WTC11 (cell line): Measurements from ENCODE around the gene CUTA. TPM values are rescaled to one million over a fixed set of nuclear protein-coding genes. Genes with fewer than 3 reads are reported as not detected.

Experiments used
- ATAC-seq: fragments of 200-7000 bp; cut with Tn5 transposase; 2 replicates; pipeline ENCODE4 v1.10.0; 2021; ENCODE audit warnings: mild to moderate bottlenecking, moderate library complexity
- CTCF ChIA-PET: fragments of 300-600 bp; sonication (Branson Sonifier 250); formaldehyde crosslinking; loops from one replicate; lab custom pipeline; 2021; ENCODE audit warnings: antibody characterized with exemption; lab: Charles Lee
- POLR2A ChIA-PET: fragments of 350-600 bp; sonication (Branson Sonifier 250); formaldehyde crosslinking; loops from one replicate; lab custom pipeline; 2021; ENCODE audit warnings: antibody characterized with exemption; lab: Charles Lee
- DNase-seq: peaks from one replicate; pipeline ENCODE4 v3.0.0; 2021; ENCODE audit warnings: low spot score
- H3K27ac Mint-ChIP-seq: 2 replicates; pipeline ENCODE4 v1.8.0; 2021; ENCODE audit warnings: mixed read lengths
- H3K27me3 Mint-ChIP-seq: 2 replicates; pipeline ENCODE4 v1.8.0; 2021; ENCODE audit warnings: low read depth, mild to moderate bottlenecking, moderate library complexity, mixed read lengths
- H3K36me3 Mint-ChIP-seq: 2 replicates; pipeline ENCODE4 v1.8.0; 2021; ENCODE audit warnings: mixed read lengths
- H3K4me1 Mint-ChIP-seq: 2 replicates; pipeline ENCODE4 v1.8.0; 2022; ENCODE audit warnings: mixed read lengths
- H3K4me3 Mint-ChIP-seq: 2 replicates; pipeline ENCODE4 v1.8.0; 2021; ENCODE audit warnings: mild to moderate bottlenecking, moderate library complexity, mixed read lengths
- H3K9me3 Mint-ChIP-seq: 2 replicates; pipeline ENCODE4 v1.8.0; 2021; ENCODE audit warnings: mixed read lengths
- ATF1 ChIP-seq: sonication (generic); formaldehyde crosslinking; IDR thresholded peaks from 2 replicates; pipeline ENCODE4 v1.8.1; 2023; ENCODE audit warnings: mild to moderate bottlenecking, moderate library complexity, missing genetic modification reagents
- CBFB ChIP-seq: sonication (generic); formaldehyde crosslinking; IDR thresholded peaks from 2 replicates; pipeline ENCODE4 v1.8.1; 2022; ENCODE audit warnings: mild to moderate bottlenecking, low read depth, missing genetic modification reagents
- CREB1 ChIP-seq: sonication (generic); formaldehyde crosslinking; IDR thresholded peaks from 2 replicates; pipeline ENCODE4 v1.8.0; 2023; ENCODE audit warnings: mild to moderate bottlenecking, missing genetic modification reagents
- CREM ChIP-seq: sonication (generic); formaldehyde crosslinking; IDR thresholded peaks from 2 replicates; pipeline ENCODE4 v1.8.1; 2022; ENCODE audit warnings: mild to moderate bottlenecking, missing genetic modification reagents, moderate library complexity
- GABPB1 ChIP-seq: sonication (generic); formaldehyde crosslinking; IDR thresholded peaks from 2 replicates; pipeline ENCODE4 v1.8.1; 2023; ENCODE audit warnings: mild to moderate bottlenecking, missing genetic modification reagents
- GRHL2 ChIP-seq: fragments of 250-450 bp; sonication (Bioruptor Pico); IDR thresholded peaks from 2 replicates; pipeline ENCODE4 v1.8.0; 2022; ENCODE audit warnings: mild to moderate bottlenecking, moderate library complexity; ENCODE audit not compliant: insufficient replicate concordance, severe bottlenecking
- NR1H2 ChIP-seq: sonication (generic); formaldehyde crosslinking; IDR thresholded peaks from 2 replicates; pipeline ENCODE4 v1.9.0; 2021; ENCODE audit warnings: mild to moderate bottlenecking, moderate library complexity, missing genetic modification reagents
- ZNF121 ChIP-seq: sonication (generic); formaldehyde crosslinking; IDR thresholded peaks from 2 replicates; pipeline ENCODE4 v1.8.0; 2023; ENCODE audit warnings: missing genetic modification reagents
- ZNF138 ChIP-seq: sonication (generic); formaldehyde crosslinking; conservative IDR thresholded peaks from 2 replicates; pipeline ENCODE4 v1.8.1; 2022; ENCODE audit warnings: mild to moderate bottlenecking, moderate library complexity, missing genetic modification reagents
- ZNF317 ChIP-seq: sonication (generic); formaldehyde crosslinking; IDR thresholded peaks from 2 replicates; pipeline ENCODE4 v1.8.1; 2023; ENCODE audit warnings: low read depth, mild to moderate bottlenecking, moderate library complexity, missing genetic modification reagents, borderline replicate concordance
- total RNA-seq: library from RNA; stranded (reverse); gene quantifications from 3 replicates; pipeline ENCODE4 v1.2.3, GENCODE V29; 2021
- TF ChIP-seq, protein P1 (sequence below): fragments of 250-450 bp; sonication (Bioruptor Pico); IDR thresholded peaks from 2 replicates; pipeline ENCODE4 v1.9.0; 2021; ENCODE audit warnings: mild to moderate bottlenecking
- TF ChIP-seq, protein P2 (sequence below): sonication (generic); formaldehyde crosslinking; IDR thresholded peaks from 2 replicates; pipeline ENCODE4 v1.8.1; 2023; ENCODE audit warnings: mild to moderate bottlenecking, missing genetic modification reagents
- TF ChIP-seq, protein P3 (sequence below): sonication (generic); formaldehyde crosslinking; IDR thresholded peaks from 2 replicates; pipeline ENCODE4 v1.8.1; 2022; ENCODE audit warnings: missing genetic modification reagents, borderline replicate concordance
- TF ChIP-seq, protein P4 (sequence below): fragments of 250-450 bp; sonication (Bioruptor Pico); IDR thresholded peaks from 2 replicates; pipeline ENCODE4 v1.9.0; 2021; ENCODE audit warnings: moderate library complexity, mild to moderate bottlenecking, inconsistent platforms, borderline replicate concordance
- TF ChIP-seq, protein P5 (sequence below): sonication (generic); formaldehyde crosslinking; IDR thresholded peaks from 2 replicates; pipeline ENCODE4 v1.8.0; 2023; ENCODE audit warnings: missing genetic modification reagents
- TF ChIP-seq, protein P6 (sequence below): sonication (generic); formaldehyde crosslinking; IDR thresholded peaks from 2 replicates; pipeline ENCODE4 v1.8.1; 2022; ENCODE audit warnings: mild to moderate bottlenecking, missing genetic modification reagents, moderate library complexity, borderline replicate concordance
- TF ChIP-seq, protein P7 (sequence below): sonication (generic); formaldehyde crosslinking; IDR thresholded peaks from 2 replicates; pipeline ENCODE4 v1.8.1; 2023; ENCODE audit warnings: mild to moderate bottlenecking, missing genetic modification reagents, moderate library complexity
- TF ChIP-seq, protein P8 (sequence below): sonication (generic); formaldehyde crosslinking; IDR thresholded peaks from 2 replicates; pipeline ENCODE4 v1.8.1; 2022; ENCODE audit warnings: mild to moderate bottlenecking, moderate library complexity, missing genetic modification reagents
- TF ChIP-seq, protein P9 (sequence below): sonication (generic); formaldehyde crosslinking; IDR thresholded peaks from 2 replicates; pipeline ENCODE4 v1.8.1; 2022; ENCODE audit warnings: low read depth, missing genetic modification reagents, borderline replicate concordance

CUTA gene
- total RNA-seq, 1 experiment from 2014 or later = 247 TPM

DNA sequence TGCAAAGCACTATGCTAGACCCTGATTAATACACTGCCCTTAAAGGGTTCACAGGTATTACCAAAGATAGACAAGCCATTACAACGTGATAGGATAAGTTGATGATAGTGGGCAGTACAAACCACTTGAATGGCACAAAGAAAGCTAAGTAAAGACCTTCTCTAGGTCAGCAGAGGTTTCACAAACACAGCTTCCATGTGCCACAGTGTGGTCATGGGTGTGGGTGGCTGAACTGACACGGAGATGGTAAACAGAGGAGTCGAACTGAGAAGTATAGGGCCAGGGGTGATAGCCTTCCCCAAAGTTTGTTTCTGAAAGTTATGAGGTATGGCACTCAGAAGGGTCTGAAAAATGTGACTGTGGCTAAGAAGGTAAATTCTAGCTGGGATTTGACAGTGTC lies 40.8 kb upstream of the CUTA start:
- Mint-ChIP-seq H3K36me3 (peaks cover 19% of the 10 kb centered on the region), H3K27ac (no peak overlapping the region; the same call in 1 of the 2 replicates), H3K4me1 (peaks cover 10% of the 10 kb centered on the region), H3K4me3 (no peak overlapping the region), H3K9me3 (0 out of 2 replicates have a peak, but pooled peaks cover 3% of the 10 kb centered on the region), H3K27me3 (peaks cover 26% of the 10 kb centered on the region)
- ATAC-seq (no peak), DNase-seq (no peak)
- CTCF ChIA-PET = interaction anchor here (0.6 kb wide), 1 partner anchor 32 kb away, joined by 3 read pairs; no protein-coding TSS in a partner anchor
- POLR2A ChIA-PET = no interaction called here
- TF ChIP-seq CBFB (CRISPR knock-in tag) = no peak
- no peak for TF ChIP-seq ZNF317
- no peak for TF ChIP-seq GRHL2 (CRISPR knock-in tag)
- TF ChIP-seq, protein P1, sequence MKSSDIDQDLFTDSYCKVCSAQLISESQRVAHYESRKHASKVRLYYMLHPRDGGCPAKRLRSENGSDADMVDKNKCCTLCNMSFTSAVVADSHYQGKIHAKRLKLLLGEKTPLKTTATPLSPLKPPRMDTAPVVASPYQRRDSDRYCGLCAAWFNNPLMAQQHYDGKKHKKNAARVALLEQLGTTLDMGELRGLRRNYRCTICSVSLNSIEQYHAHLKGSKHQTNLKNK (CRISPR knock-in tag) = no peak
- no peak for TF ChIP-seq ZNF121 (CRISPR knock-in tag)
- TF ChIP-seq, protein P2, sequence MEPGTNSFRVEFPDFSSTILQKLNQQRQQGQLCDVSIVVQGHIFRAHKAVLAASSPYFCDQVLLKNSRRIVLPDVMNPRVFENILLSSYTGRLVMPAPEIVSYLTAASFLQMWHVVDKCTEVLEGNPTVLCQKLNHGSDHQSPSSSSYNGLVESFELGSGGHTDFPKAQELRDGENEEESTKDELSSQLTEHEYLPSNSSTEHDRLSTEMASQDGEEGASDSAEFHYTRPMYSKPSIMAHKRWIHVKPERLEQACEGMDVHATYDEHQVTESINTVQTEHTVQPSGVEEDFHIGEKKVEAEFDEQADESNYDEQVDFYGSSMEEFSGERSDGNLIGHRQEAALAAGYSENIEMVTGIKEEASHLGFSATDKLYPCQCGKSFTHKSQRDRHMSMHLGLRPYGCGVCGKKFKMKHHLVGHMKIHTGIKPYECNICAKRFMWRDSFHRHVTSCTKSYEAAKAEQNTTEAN (CRISPR knock-in tag) = no peak
- no peak for TF ChIP-seq ATF1 (CRISPR knock-in tag)
- TF ChIP-seq, protein P3, sequence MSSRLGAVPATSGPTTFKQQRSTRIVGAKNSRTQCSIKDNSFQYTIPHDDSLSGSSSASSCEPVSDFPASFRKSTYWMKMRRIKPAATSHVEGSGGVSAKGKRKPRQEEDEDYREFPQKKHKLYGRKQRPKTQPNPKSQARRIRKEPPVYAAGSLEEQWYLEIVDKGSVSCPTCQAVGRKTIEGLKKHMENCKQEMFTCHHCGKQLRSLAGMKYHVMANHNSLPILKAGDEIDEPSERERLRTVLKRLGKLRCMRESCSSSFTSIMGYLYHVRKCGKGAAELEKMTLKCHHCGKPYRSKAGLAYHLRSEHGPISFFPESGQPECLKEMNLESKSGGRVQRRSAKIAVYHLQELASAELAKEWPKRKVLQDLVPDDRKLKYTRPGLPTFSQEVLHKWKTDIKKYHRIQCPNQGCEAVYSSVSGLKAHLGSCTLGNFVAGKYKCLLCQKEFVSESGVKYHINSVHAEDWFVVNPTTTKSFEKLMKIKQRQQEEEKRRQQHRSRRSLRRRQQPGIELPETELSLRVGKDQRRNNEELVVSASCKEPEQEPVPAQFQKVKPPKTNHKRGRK (CRISPR knock-in tag) = no peak
- TF ChIP-seq NR1H2 = no peak
- no peak for TF ChIP-seq CREM (CRISPR knock-in tag)
- TF ChIP-seq, protein P4, sequence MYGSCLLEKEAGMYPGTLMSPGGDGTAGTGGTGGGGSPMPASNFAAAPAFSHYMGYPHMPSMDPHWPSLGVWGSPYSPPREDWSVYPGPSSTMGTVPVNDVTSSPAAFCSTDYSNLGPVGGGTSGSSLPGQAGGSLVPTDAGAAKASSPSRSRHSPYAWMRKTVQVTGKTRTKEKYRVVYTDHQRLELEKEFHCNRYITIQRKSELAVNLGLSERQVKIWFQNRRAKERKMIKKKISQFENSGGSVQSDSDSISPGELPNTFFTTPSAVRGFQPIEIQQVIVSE (CRISPR knock-in tag) = no peak
- TF ChIP-seq, protein P5, sequence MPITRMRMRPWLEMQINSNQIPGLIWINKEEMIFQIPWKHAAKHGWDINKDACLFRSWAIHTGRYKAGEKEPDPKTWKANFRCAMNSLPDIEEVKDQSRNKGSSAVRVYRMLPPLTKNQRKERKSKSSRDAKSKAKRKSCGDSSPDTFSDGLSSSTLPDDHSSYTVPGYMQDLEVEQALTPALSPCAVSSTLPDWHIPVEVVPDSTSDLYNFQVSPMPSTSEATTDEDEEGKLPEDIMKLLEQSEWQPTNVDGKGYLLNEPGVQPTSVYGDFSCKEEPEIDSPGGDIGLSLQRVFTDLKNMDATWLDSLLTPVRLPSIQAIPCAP (CRISPR knock-in tag) = no peak
- TF ChIP-seq, protein P6, sequence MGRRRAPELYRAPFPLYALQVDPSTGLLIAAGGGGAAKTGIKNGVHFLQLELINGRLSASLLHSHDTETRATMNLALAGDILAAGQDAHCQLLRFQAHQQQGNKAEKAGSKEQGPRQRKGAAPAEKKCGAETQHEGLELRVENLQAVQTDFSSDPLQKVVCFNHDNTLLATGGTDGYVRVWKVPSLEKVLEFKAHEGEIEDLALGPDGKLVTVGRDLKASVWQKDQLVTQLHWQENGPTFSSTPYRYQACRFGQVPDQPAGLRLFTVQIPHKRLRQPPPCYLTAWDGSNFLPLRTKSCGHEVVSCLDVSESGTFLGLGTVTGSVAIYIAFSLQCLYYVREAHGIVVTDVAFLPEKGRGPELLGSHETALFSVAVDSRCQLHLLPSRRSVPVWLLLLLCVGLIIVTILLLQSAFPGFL = no peak
- TF ChIP-seq, protein P7, sequence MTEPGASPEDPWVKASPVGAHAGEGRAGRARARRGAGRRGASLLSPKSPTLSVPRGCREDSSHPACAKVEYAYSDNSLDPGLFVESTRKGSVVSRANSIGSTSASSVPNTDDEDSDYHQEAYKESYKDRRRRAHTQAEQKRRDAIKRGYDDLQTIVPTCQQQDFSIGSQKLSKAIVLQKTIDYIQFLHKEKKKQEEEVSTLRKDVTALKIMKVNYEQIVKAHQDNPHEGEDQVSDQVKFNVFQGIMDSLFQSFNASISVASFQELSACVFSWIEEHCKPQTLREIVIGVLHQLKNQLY (CRISPR knock-in tag) = no peak
- no peak for TF ChIP-seq GABPB1 (CRISPR knock-in tag)
- no peak for TF ChIP-seq ZNF138 (CRISPR knock-in tag)
- TF ChIP-seq CREB1 (CRISPR knock-in tag) = no peak
- TF ChIP-seq, protein P8, sequence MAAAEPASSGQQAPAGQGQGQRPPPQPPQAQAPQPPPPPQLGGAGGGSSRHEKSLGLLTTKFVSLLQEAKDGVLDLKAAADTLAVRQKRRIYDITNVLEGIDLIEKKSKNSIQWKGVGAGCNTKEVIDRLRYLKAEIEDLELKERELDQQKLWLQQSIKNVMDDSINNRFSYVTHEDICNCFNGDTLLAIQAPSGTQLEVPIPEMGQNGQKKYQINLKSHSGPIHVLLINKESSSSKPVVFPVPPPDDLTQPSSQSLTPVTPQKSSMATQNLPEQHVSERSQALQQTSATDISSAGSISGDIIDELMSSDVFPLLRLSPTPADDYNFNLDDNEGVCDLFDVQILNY (CRISPR knock-in tag) = no peak
- TF ChIP-seq, protein P9, sequence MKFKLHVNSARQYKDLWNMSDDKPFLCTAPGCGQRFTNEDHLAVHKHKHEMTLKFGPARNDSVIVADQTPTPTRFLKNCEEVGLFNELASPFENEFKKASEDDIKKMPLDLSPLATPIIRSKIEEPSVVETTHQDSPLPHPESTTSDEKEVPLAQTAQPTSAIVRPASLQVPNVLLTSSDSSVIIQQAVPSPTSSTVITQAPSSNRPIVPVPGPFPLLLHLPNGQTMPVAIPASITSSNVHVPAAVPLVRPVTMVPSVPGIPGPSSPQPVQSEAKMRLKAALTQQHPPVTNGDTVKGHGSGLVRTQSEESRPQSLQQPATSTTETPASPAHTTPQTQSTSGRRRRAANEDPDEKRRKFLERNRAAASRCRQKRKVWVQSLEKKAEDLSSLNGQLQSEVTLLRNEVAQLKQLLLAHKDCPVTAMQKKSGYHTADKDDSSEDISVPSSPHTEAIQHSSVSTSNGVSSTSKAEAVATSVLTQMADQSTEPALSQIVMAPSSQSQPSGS (CRISPR knock-in tag) = no peak
